Raji (cell line): ENCODE measurements around the gene SPATA25.

ENCODE experiments used
- POLR2A ChIP-seq: IDR thresholded peaks from 2 replicates; pipeline ENCODE4 v1.6.1; 2011; ENCODE audit warnings: low read depth, low read length, control low read depth; ENCODE audit not compliant: insufficient read depth

Gene SPATA25

DNA sequence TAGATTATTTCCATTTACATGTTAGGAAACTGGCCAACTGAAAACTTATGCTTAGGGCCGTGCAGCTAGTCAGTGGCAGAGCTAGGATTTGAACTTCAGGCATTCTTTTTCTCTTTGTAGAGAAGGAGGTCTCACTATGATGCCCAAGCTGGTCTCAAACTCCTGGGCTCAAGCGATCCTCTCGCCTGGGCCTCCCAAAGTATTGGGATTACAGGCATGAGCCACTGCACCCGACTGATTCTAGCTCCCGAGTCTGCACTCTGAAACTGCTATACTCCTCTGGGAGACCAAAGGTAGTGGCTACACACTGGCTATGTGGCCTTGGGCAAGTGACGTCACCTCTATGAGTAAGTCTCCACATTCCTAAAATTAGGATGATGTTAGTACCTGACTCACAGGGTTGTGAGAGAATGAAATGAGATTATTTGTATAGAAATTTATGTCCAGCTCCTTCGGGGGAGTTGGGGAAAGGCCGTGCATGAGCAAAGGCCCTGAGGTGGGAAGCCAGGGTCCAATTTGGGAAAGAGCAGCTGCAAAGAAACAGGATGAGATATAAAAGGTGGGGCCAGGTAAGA, 18.2 kb upstream of the SPATA25 start:
- no peak for TF ChIP-seq POLR2A

DNA sequence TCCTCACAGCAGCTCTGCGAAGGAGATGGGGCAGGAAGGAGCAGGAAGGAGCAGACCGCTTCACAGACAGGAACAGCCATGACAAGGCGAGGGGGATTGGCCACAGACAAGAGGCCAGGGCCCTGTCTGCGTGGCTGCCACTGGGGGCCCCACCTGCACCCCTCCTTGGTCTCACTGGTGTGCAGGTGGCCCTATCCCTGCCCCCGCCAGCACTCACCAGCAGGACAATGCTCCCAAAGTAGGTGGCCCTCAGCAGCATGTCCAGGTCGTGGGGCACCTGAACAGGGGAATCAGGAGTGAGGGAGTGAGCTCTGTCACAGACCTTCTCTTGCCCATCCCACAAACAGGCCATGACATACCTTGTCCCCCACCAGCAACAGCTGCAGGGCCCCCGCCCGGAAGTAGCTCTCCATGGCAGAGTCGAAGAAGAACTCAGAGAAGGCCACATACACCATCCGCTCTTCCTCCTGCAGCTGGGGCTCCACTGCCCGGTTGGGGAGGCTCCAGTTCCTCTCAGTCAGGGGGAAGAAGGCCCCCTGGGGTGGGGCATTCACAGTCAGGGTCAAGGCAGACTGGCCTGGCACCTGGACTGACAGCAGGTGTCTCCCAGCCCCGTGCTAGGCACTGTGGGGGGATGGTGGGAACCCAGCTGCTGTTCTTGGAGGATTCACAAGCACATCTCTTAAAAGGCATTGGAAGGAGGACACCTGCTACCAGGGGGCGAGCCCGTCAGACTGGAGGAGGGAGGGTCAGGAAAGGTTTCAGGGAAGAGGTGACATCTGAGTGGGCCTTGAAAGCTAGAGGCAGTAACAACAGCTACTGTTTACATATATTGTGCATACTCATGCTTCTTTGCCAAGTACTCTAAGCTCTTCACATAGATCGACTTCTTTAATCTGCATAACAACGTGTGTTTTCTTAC, 17.4 kb upstream of the SPATA25 start:
- TF ChIP-seq POLR2A, result no peak

DNA sequence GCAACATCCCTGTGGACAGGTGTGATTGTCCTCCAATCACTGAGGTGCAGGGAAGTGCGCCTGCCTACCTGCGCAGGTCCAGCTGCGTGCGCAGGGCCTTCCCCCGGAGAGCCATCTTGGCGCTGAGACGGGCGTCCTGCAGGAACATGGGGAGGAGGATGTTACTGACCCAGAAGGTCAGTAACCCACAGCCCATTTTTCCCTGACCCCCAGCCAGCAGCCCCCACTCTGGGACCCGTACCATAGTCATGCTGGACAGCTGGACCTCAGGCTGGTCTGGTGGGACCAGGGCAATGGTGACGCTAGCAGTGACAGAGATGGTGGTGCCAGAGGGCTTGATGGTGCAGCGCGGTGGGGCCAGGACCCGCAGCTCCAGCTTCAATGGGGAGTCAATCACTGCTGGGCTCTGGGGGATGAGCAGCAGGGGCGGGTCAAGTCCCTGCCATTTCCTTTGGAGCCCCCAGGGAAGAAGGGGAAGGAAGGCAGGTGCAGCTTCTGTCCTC, 14.8 kb upstream of the SPATA25 start:
- no peak for TF ChIP-seq POLR2A

DNA sequence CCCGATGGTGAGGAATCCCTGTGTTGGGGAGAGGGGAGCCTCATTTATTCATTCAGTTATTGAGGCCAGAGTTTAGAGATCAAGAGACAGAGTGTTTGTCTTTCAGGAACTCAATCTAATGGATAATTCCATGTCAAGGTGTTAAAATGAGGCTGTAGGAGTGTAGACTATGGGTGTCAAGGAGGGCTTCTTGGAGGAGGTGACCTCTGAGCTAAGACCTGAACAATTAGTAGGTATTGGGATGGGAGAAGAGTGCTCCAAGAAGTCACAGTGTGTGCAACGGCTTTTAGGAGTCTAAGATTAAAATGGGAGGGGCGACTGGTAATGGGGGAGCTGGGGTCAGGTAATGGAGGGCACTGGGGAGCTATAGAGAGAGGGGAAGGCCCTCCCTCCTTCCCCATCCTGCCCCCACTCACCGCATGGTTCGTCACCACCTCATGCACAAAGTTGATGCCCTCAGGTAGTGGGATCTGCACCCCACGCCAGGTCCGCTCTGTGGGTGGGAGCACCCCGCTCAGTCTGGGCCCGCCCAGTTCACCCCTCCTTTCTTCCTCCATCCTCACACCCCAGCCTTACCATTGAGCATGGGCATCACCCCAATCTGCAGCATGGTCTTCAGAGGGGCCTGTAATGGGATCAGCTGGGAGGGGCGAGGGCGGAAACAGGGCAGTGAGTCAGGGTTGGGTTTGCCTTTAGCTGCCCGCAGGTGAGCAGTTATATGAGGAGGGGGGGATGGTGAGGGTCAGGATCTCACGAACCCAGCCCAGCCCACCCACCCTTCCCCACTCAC, 11.8 kb upstream of the SPATA25 start:
- TF ChIP-seq POLR2A, result no peak

- TF ChIP-seq POLR2A, result no peak
These were observed 10.9 kb upstream of the SPATA25 start for GRCh38 chr20:45898285-45898684.

DNA sequence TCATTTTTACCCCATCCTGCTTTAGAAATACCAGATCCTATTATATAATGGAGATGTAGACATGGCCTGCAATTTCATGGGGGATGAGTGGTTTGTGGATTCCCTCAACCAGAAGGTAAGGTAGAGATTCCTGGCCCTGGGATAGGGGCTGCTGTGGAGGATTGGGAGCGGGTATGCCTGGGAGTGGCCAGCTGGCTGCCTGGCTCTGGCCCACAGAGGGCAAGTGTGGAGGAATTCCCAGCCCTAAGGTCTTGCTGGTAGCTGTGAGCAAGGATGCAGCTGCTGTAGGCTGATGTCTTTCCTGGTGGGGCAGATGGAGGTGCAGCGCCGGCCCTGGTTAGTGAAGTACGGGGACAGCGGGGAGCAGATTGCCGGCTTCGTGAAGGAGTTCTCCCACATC, 10.3 kb upstream of the SPATA25 start:
- TF ChIP-seq POLR2A, result no peak

DNA sequence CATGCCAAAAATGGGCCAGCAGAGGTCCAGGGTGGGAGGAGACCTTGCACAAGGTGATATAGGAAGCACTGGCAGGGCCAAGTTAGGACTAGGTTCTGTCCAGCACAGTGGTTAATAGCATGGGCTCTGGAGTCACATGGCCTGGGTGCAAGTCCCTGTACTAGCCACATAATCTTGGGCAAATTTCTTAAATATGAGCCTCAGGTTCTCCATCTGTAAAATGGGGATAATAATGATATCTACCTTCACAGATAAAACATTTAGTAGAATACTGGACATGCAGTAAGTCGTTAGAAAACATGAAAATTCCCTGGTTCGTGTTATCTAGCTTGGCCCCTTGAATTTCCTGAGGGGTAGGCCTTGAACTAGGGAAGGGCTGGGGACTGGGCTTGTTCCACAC, 9.9 kb upstream of the SPATA25 start:
- no peak for TF ChIP-seq POLR2A

- no peak for TF ChIP-seq POLR2A
These were observed 9.3 kb upstream of the SPATA25 start for GRCh38 chr20:45896641-45897161.

GRCh38 chr20:45894797-45895196, 7.4 kb upstream of the SPATA25 start:
- TF ChIP-seq POLR2A, result no peak

DNA sequence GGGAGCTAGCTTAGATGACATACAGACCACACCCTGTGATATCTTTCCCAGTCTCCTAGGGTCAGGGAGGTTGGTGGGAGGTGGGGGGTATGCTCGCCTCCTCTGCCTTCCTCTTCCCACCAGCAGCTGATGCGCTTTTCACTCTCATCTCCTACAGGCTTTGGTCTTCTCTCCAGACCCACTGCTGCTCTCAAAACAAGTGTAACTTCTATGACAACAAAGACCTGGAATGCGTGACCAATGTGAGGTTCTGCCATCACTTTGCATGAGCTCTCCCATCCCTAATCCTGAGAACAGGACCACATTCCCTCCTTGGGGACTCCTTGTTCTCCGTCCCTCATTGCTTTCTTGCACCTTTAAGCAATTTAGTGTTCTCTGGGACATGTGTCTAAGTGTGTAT, 6.4 kb upstream of the SPATA25 start:
- TF ChIP-seq POLR2A, result no peak

GRCh38 chr20:45892828-45893500, 5.5 kb upstream of the SPATA25 start:
- TF ChIP-seq POLR2A, result no peak

GRCh38 chr20:45892049-45892825, 4.8 kb upstream of the SPATA25 start:
- no peak for TF ChIP-seq POLR2A

GRCh38 chr20:45890985-45891983, 3.9 kb upstream of the SPATA25 start, which contains the start of the genes CTSA and NEURL2:
Gene CTSA (plus strand): TSS chr20:45891335. CDS start chr20:45891569, 234 bp downstream.
Gene NEURL2 (minus strand): TSS chr20:45891208. CDS start chr20:45890991, 217 bp downstream.
- peak; percentile 72 for TF ChIP-seq POLR2A
